Lung (tissue), 12 donors: Measurements from ENCODE around the gene TGFBI. TPM values are rescaled to one million over a fixed set of nuclear protein-coding genes. Genes with fewer than 3 reads are reported as not detected.

Experiments
- ATAC-seq: fragments of 200-7000 bp; cut with Tn5 transposase; one replicate; pipeline ENCODE4 v1.9.1; 2020; ENCODE audit warnings: moderate number of reproducible peaks; ENCODE audit not compliant: insufficient read depth, low FRiP score
- DNase-seq, 3 donors: peaks; one replicate each; pipeline ENCODE4 v3.0.0-alpha.2; 2013 to 2017
- H3K27ac ChIP-seq, 2 donors: one replicate each; pipeline ENCODE4 v1.5.1; 2013; ENCODE audit warnings: mild to moderate bottlenecking in 2 of 2, moderate library complexity in 2 of 2, control low read depth in 1 of 2, inconsistent platforms in 1 of 2, low read depth in 1 of 2, low read length in 1 of 2
- H3K27me3 ChIP-seq, 3 donors: one replicate each; pipeline ENCODE4 v1.5.1; 2013; ENCODE audit warnings: low read length in 2 of 3; ENCODE audit not compliant: control insufficient read depth in 3 of 3, insufficient read depth in 3 of 3
- H3K36me3 ChIP-seq, 4 donors: one replicate each; pipeline ENCODE4 v1.5.1; 2013; ENCODE audit warnings: low read length in 4 of 4, mild to moderate bottlenecking in 1 of 4, moderate library complexity in 1 of 4; ENCODE audit not compliant: control insufficient read depth in 4 of 4, insufficient read depth in 4 of 4
- H3K4me1 ChIP-seq, 5 donors: one replicate each; pipeline ENCODE4 v1.5.1; 2013; ENCODE audit warnings: low read length in 5 of 5, mild to moderate bottlenecking in 2 of 5, moderate library complexity in 1 of 5; ENCODE audit not compliant: control insufficient read depth in 5 of 5, insufficient read depth in 5 of 5
- H3K4me3 ChIP-seq: one replicate; pipeline ENCODE4 v1.5.1; 2013; ENCODE audit warnings: mild to moderate bottlenecking, control low read depth, moderate library complexity
- H3K9ac ChIP-seq, 2 donors: one replicate each; pipeline ENCODE4 v1.5.1; 2013; ENCODE audit warnings: low read length in 2 of 2, control low read depth in 1 of 2; ENCODE audit not compliant: insufficient read depth in 1 of 2
- H3K9me3 ChIP-seq, 4 donors: one replicate each; pipeline ENCODE4 v1.5.1; 2013; ENCODE audit warnings: low read length in 3 of 4, mild to moderate bottlenecking in 1 of 4, moderate library complexity in 1 of 4; ENCODE audit not compliant: control insufficient read depth in 4 of 4, insufficient read depth in 3 of 4
- CTCF ChIP-seq: IDR thresholded peaks from 2 replicates; pipeline ENCODE4 v1.5.1; 2012; ENCODE audit warnings: mild to moderate bottlenecking; ENCODE audit errors: control extremely low read depth, extremely low read depth
- WGBS, 2 donors: extraction: QIAGEN DNeasy Blood & Tissue Kit; methylation state at CpG; one replicate each; pipeline ENCODE4 v1.1.7; 2013; 5-methylcytosine and 5-hydroxymethylcytosine counted together
- polyA plus RNA-seq, 2 donors: library from polyadenylated mRNA; stranded (reverse); fragments of 200-250 nt; gene quantifications; one replicate each; pipeline ENCODE4 v1.2.1, GENCODE V29; 2013
- total RNA-seq, 2 donors: library from RNA; depleted of rRNA in 1 of 2; stranded (reverse); fragments of >200 nt in 1 of 2; gene quantifications; one replicate each; pipeline ENCODE4 v1.2.1, GENCODE V29; 2014 to 2021
- donor health status: control.
- donor health status: control.
- donor health status: Bipolar disorder and iron deficiency.
- donor health status: healthy.
- donor health status: DM: yes; HTN: yes; CAD: no.

Gene TGFBI
- total and polyA plus RNA-seq, 4 donors, result 96.4 to 146 (median 111) TPM

- Histone ChIP-seq H3K27me3 (no peaks in the 10 kb centered on the region), H3K9me3 (no peaks in the 10 kb centered on the region), H3K4me3 (no peak overlapping the region), H3K27ac (no peak overlapping the region), H3K4me1 (peaks cover 0 to 3% (median 0%) of the 10 kb centered on the region in 5 donors), H3K9ac (no peak overlapping the region), H3K36me3 (no peaks in the 10 kb centered on the region)
- 43 to 46% methylated on average over 4 of the region's 4 CpGs for WGBS, 2 donors
- TF ChIP-seq CTCF, result no peak
- ATAC-seq (no peak), DNase-seq (peak in 1 of 3 donors; percentile 53)
These were observed 69.4 kb downstream of the TGFBI start for GRCh38 chr5:136098176-136098575.

GRCh38 chr5:136099870-136100269 lies 71.1 kb downstream of the TGFBI start:
- DNase-seq (no peak), ATAC-seq (no peak)
- Histone ChIP-seq H3K36me3 (no peaks in the 10 kb centered on the region), H3K4me3 (no peak overlapping the region), H3K27me3 (no peaks in the 10 kb centered on the region), H3K9me3 (no peaks in the 10 kb centered on the region), H3K9ac (no peak overlapping the region), H3K4me1 (peaks cover 0 to 13% (median 5%) of the 10 kb centered on the region in 5 donors), H3K27ac (no peak overlapping the region)
- WGBS, 2 donors, result 86 to 92% methylated on average over 3 of the region's 3 CpGs
- TF ChIP-seq CTCF, result no peak

- ATAC-seq, result no peak
These were observed 73.1 kb downstream of the TGFBI start for GRCh38 chr5:136101884-136102283.

More at GRCh38 chr5:136101884-136102283, 73.1 kb downstream of the TGFBI start:
- H3K4me1 ChIP-seq, result peaks cover 0 to 17% (median 5%) of the 10 kb centered on the region in 5 donors
- no peak overlapping the region for H3K9ac ChIP-seq
- no peaks in the 10 kb centered on the region for H3K36me3 ChIP-seq
- H3K27me3 ChIP-seq, result no peaks in the 10 kb centered on the region
- no peaks in the 10 kb centered on the region for H3K9me3 ChIP-seq
- no peak overlapping the region for H3K27ac ChIP-seq
- no peak overlapping the region for H3K4me3 ChIP-seq
- DNase-seq, result no peak
- WGBS, 2 donors, result 95 to 97% methylated on average over 1 of the region's 1 CpG
- no peak for TF ChIP-seq CTCF
